Endodermal cell (in vitro differentiated cells): Measurements from ENCODE around the gene SLC12A3. TPM values are rescaled to one million over a fixed set of nuclear protein-coding genes. Genes with fewer than 3 reads are reported as not detected.

ENCODE experiments used
- DNase-seq: peaks from one replicate; pipeline ENCODE4 v3.0.0-alpha.2; 2017
- H3K27ac ChIP-seq: 2 replicates; pipeline ENCODE4 v1.5.1; 2013; ENCODE audit warnings: mild to moderate bottlenecking, low read depth, low read length, moderate library complexity
- H3K27me3 ChIP-seq: 2 replicates; pipeline ENCODE4 v1.6.1; 2013; ENCODE audit warnings: mild to moderate bottlenecking, low read length, moderate library complexity; ENCODE audit not compliant: insufficient read depth, control insufficient read depth, poor library complexity, severe bottlenecking
- H3K36me3 ChIP-seq: 2 replicates; pipeline ENCODE4 v1.7.0; 2013; ENCODE audit warnings: mild to moderate bottlenecking, low read length, moderate library complexity; ENCODE audit not compliant: control insufficient read depth, insufficient read depth
- H3K4me1 ChIP-seq: one replicate; pipeline ENCODE4 v1.7.0; 2013; ENCODE audit warnings: low read length; ENCODE audit not compliant: control insufficient read depth, insufficient read depth
- H3K4me3 ChIP-seq: 2 replicates; pipeline ENCODE4 v1.5.1; 2013; ENCODE audit warnings: mild to moderate bottlenecking, low read length, moderate library complexity
- H3K9ac ChIP-seq: 2 replicates; pipeline ENCODE4 v1.6.1; 2013; ENCODE audit warnings: mild to moderate bottlenecking, low read length, moderate library complexity; ENCODE audit not compliant: poor library complexity, severe bottlenecking; ENCODE audit errors: extremely low read depth
- H3K9me3 ChIP-seq: 2 replicates; pipeline ENCODE4 v1.6.1; 2013; ENCODE audit warnings: mild to moderate bottlenecking, low read length, moderate library complexity; ENCODE audit not compliant: control insufficient read depth
- H3K27ac Mint-ChIP-seq: 2 replicates; pipeline ENCODE4 v1.8.0; 2020; ENCODE audit warnings: mixed read lengths
- H3K27me3 Mint-ChIP-seq: 2 replicates; pipeline ENCODE4 v1.8.0; 2021; ENCODE audit warnings: mild to moderate bottlenecking, mixed read lengths; ENCODE audit not compliant: insufficient read depth
- H3K36me3 Mint-ChIP-seq: 2 replicates; pipeline ENCODE4 v1.8.0; 2020; ENCODE audit warnings: low read depth, mixed read lengths
- H3K4me1 Mint-ChIP-seq: 2 replicates; pipeline ENCODE4 v1.8.0; 2020; ENCODE audit warnings: mixed read lengths
- H3K4me3 Mint-ChIP-seq: 2 replicates; pipeline ENCODE4 v1.8.0; 2020; ENCODE audit warnings: mild to moderate bottlenecking, moderate library complexity, mixed read lengths
- H3K9me3 Mint-ChIP-seq: 2 replicates; pipeline ENCODE4 v1.8.0; 2020; ENCODE audit warnings: mild to moderate bottlenecking, mixed read lengths
- WGBS, 2 experiments: methylation state at CpG; one replicate each; pipeline versions ENCODE4 v1.1.5 to v1.1.7; 2013; ENCODE audit warnings: missing lambda C conversion rate in 2 of 2, mixed read lengths in 1 of 2; ENCODE audit not compliant: insufficient coverage in 1 of 2, insufficient read length in 1 of 2; 5-methylcytosine and 5-hydroxymethylcytosine counted together
- total RNA-seq, 2 donors: library from RNA; stranded (reverse); fragmentation: NEBNext Ultra II Directional in 1 of 2; extraction: Animal tissue kit (Norgen Biotek cat#: 25700) in 1 of 2; gene quantifications; 2 replicates in 1 of 2; 3 replicates in 1 of 2; pipeline ENCODE4 v1.2.1, GENCODE V29; 2021
- TF ChIP-seq, protein P1 (sequence below): fragments of 200-600 bp; sonication (generic); conservative IDR thresholded peaks from 2 replicates; pipeline ENCODE4 v1.5.0; 2021; ENCODE audit warnings: antibody characterized with exemption, mild to moderate bottlenecking

The SLC12A3 gene
- total RNA-seq, 2 donors from 2014 or later = not detected

DNA sequence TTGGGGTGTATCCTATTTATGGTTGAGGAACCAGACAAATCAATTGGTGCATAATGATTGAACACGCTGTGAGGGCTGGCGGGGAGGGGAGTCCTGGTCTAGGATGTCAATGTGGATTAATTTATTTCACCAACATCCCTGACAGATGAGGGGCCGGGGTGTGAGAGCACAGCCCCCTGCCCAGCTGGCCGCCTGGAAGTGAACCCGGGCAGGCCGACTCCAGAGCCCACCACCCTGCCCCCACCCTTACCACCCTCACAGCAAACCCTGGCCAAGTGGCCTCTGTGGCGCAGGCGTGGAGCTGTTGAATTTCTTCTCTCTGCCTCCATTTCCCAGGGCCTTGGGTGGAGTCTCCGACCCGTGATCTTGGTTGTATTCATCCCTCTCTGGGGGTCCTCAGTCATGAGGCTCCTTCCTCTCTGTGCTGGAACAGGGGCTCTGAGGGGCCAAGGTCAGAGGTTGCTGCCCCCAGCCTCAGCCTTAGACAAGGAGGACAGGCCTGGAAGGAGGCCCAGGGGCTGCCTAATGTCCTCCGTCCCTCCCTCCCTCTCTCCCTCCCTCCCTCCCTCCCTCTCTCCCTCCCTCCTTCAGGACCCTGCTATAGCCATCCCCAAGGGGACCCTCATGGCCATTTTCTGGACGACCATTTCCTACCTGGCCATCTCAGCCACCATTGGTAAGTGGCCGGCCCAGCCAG, 12.6 kb downstream of the SLC12A3 start:
- no peaks in the 10 kb centered on the region for H3K36me3 ChIP-seq
- no peak overlapping the region for H3K4me3 Mint-ChIP-seq
- H3K9me3 ChIP-seq = no peaks in the 10 kb centered on the region
- WGBS, 2 experiments = 95 to 100% methylated on average over 1 to 12 of the region's 13 CpGs
- no peaks in the 10 kb centered on the region for H3K4me1 Mint-ChIP-seq
- no peaks in the 10 kb centered on the region for H3K27me3 ChIP-seq
- no peaks in the 10 kb centered on the region for H3K9me3 Mint-ChIP-seq
- TF ChIP-seq, protein P1, sequence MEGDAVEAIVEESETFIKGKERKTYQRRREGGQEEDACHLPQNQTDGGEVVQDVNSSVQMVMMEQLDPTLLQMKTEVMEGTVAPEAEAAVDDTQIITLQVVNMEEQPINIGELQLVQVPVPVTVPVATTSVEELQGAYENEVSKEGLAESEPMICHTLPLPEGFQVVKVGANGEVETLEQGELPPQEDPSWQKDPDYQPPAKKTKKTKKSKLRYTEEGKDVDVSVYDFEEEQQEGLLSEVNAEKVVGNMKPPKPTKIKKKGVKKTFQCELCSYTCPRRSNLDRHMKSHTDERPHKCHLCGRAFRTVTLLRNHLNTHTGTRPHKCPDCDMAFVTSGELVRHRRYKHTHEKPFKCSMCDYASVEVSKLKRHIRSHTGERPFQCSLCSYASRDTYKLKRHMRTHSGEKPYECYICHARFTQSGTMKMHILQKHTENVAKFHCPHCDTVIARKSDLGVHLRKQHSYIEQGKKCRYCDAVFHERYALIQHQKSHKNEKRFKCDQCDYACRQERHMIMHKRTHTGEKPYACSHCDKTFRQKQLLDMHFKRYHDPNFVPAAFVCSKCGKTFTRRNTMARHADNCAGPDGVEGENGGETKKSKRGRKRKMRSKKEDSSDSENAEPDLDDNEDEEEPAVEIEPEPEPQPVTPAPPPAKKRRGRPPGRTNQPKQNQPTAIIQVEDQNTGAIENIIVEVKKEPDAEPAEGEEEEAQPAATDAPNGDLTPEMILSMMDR = no peak
- no peak for DNase-seq
- no peak overlapping the region for H3K4me3 ChIP-seq
- H3K4me1 ChIP-seq = no peaks in the 10 kb centered on the region
- no peaks in the 10 kb centered on the region for H3K27me3 Mint-ChIP-seq
- no peak overlapping the region for H3K27ac Mint-ChIP-seq
- no peak overlapping the region for H3K9ac ChIP-seq
- no peak overlapping the region for H3K27ac ChIP-seq
- H3K36me3 Mint-ChIP-seq = no peaks in the 10 kb centered on the region

DNA sequence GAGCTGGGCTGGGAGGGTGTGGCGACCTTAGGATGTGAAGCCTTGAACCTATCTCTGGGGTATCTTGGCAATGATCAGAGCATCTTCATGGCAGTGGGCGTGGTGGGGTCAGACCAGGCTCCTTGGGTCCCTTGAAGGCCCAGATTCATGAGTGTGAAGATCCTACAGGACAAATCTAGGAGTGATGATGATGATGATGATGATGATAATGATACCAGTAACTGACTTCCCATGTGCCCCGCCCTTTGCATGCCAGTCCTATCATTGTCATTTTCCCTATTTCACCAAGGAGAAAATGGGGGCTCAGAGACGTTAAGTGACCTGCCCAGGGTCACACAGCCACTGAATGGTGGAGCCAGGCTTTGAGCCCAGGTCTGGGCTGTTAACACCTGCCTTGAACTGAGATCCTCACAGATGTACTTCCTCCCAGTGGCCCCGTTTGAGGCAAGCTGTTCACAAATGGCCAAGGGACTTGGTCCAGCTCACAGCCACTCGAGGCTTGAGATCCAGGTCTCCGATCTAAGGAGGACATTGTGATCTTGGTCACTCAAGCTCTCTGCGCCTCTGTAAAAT, 13.4 kb downstream of the SLC12A3 start:
- Histone ChIP-seq H3K4me3 (no peak overlapping the region), H3K4me1 (no peaks in the 10 kb centered on the region), H3K9ac (no peak overlapping the region), H3K9me3 (no peaks in the 10 kb centered on the region), H3K27me3 (no peaks in the 10 kb centered on the region), H3K27ac (no peak overlapping the region), H3K36me3 (no peaks in the 10 kb centered on the region)
- no peaks in the 10 kb centered on the region for H3K4me1 Mint-ChIP-seq
- peaks cover 2% of the 10 kb centered on the region for H3K27me3 Mint-ChIP-seq
- H3K36me3 Mint-ChIP-seq = no peaks in the 10 kb centered on the region
- H3K27ac Mint-ChIP-seq = no peak overlapping the region
- no peaks in the 10 kb centered on the region for H3K9me3 Mint-ChIP-seq
- DNase-seq = no peak
- WGBS, 2 experiments = 88 to 97% methylated on average over 7 to 8 of the region's 8 CpGs
- no peak overlapping the region for H3K4me3 Mint-ChIP-seq
- TF ChIP-seq, protein P1 = no peak

DNA sequence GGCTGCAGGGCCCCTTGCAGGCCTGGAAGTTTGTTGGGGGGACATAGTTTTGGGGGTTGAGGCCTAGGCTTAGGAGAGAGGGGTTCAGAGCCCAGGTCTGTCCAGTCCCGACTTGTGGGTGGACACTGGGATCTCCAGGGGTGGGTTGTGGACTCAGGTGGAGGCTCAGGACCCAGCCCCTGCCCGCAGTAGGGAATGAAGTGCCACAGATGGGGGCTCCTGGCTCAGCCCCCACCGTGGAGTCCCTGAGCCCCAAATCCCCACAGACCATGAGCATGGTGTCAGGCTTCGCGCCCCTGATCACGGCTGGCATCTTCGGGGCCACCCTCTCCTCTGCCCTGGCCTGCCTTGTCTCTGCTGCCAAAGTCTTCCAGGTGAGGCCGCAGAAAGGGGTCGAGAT, 14.3 kb downstream of the SLC12A3 start:
- H3K4me3 ChIP-seq = no peak overlapping the region
- Mint-ChIP-seq H3K9me3 (no peaks in the 10 kb centered on the region), H3K4me1 (no peaks in the 10 kb centered on the region), H3K4me3 (no peak overlapping the region), H3K36me3 (no peaks in the 10 kb centered on the region), H3K27ac (no peak overlapping the region), H3K27me3 (peaks cover 2% of the 10 kb centered on the region)
- no peak for DNase-seq
- no peaks in the 10 kb centered on the region for H3K4me1 ChIP-seq
- no peak overlapping the region for H3K27ac ChIP-seq
- TF ChIP-seq, protein P1 = no peak
- WGBS, 2 experiments = 75 to 89% methylated on average over 2 to 9 of the region's 9 CpGs
- no peaks in the 10 kb centered on the region for H3K36me3 ChIP-seq
- no peaks in the 10 kb centered on the region for H3K9me3 ChIP-seq
- H3K9ac ChIP-seq = no peak overlapping the region
- no peaks in the 10 kb centered on the region for H3K27me3 ChIP-seq
